M059J (cell line): ENCODE results near the gene ASIC2. TPM values are rescaled to one million over a fixed set of nuclear protein-coding genes. Genes with fewer than 3 reads are reported as not detected.
"Not testable (repeated sequence)": the region's sequence is repeated elsewhere in the genome, so short reads cannot be mapped to it uniquely, and the experiment has no call there.

Experiments used
- DNase-seq: peaks from one replicate; pipeline ENCODE4 v3.0.0-alpha.2; 2012; ENCODE audit warnings: low read depth
- total RNA-seq: library from RNA; depleted of rRNA; stranded (reverse); fragments of >200 nt; shearing (Covaris generic); gene quantifications from 2 replicates; pipeline ENCODE4 v1.2.3, GENCODE V29; 2014

ASIC2 gene
- total RNA-seq, 1 experiment from 2014 or later: not detected

DNA sequence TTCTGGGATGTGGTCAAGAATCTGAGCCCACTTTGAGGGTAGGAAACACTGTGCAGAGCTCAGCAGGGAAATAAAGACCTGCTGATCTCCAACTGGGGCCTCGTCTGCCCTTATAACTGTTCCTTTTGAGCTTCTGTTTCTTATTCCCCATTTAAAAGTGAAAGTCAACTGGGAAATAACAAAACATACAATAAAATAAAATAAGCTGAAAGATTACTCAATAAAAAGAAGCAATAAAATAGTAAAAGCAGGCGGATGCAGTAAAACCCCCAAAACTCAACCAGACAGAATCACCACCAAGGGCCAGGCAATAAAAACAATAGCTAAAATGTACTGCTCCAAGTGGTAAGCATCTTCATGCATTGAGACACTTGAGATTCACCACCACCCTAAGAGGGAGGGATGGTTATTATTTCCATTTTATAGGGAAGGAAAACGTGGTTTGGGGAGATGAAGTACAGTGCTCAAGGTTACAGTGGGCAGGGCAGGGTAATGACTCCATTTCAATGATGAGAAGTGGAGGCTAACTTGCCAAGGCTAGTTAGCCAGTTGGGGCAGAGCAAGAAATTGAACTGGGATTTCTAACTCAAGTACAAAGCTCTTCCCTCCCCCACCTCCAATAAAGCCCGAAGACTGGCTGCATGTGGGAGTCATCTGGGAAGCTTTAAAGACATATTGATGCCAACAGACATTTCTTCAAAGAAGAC, 307.9 kb downstream of the ASIC2 start:
- DNase-seq: no peak

DNA sequence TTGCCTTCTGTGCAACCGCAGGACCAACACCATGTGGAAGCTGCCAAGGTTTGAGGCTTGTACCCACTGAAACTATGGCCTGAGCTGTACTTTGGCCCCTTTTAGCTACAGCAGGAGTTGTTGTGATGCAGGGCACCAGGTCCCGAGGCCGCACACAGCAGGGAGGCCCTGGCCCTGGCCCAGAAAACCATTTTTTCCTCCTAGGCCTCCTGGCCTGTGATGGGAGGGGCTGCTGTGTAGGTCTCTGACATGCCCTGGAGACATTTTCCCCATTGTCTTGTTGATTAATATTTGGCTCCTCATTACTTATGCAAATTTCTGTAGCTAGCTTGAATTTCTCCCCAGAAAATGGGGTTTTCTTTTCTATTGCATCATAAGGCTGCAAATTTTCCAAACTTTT, 311.5 kb downstream of the ASIC2 start:
- not testable (repeated sequence) for DNase-seq

DNA sequence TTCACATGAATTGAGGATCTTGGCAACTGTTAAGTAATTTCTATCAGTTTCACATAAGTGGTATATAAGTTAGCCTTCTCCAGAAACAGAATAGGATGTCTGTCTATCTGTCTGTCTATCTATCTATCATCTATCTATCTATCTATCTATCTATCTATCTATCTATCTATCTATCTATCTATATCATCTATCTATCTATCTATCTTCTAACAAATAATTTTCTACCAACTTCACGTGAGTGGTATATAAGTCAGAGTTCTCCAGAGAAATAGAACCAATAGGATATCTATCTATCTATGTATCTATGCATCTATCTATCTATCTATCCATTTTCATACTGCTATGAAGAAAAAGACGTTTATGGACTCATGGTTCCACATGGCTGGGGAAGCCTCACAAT, 312.9 kb downstream of the ASIC2 start:
- no peak for DNase-seq

DNA sequence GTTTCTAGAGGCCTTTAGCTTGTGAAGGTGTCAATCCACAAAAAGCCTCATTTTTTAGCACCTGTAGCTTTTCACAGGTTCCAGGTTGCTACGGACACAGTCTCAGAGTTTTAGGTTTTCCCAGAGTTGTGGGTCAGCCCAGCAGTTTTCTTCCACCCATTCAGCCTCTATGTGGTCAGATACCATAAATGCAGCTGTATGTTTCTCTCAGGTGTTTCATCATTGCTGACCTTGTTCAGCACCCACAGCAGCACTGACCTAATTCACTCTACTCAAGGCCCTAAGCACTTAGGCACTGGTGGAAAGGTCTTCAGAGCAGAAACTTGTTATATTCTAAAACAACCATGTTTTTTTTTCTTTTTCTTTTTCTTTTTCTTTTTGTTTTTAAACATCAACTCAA, 316.5 kb downstream of the ASIC2 start:
- DNase-seq: no peak

DNA sequence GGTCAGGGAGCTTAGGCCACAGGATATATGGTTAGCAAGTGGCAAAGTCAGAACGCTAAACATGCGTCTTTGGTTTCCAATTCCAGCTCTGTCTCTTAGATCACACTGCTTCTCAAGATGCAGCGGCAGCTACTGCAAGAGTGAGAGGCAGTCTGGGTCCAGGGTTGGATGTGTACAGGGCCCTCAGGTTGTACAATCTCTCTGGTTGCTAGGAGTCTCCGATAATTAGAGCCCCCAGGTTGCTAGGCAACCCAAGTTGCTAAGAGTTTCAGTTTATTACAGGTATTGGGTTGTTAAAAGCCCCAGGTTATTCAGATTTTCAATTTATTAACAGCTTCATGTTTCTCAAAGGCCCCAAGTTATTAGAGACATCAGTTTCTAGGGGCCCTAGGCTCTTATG, 317.0 kb downstream of the ASIC2 start:
- no peak for DNase-seq

DNA sequence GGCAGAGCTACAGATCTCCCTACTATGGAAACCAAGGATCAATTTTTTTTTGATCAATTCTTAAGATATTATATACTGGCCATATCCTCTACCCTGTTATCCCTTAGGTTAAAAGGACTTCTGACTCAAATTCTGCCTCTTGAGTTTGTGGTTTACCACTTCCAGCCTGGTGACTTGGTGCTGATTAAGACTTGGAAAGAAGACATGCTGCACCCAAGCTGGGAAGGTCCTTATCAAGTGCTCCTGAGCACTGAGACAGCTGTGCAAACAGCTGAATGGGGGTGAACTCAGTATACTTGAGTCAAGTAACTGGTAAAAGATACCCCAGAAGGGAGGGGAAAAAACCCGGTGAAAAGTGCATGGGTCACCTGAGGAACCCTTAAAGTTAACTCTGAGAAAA, 321.9 kb downstream of the ASIC2 start:
- DNase-seq: no peak

DNA sequence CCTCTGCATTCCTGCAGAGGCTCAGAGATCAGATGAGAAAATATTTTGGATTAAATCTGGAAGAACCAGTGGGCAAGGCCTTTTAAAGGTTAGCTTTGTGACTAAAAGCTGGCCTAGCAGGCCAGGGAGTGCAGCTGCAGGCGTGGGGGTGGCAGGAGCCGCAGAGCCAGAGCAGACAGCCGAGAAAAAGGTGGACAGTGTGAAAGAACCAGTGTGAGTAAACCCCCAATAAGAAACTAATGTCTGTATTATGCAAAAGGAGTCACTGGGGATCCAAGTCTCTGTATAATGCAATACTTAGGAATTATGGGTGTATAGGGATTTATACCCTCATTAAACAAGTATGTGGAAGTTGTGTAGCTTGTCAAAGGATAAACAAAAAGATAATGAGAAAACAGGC, 322.8 kb downstream of the ASIC2 start:
- no peak for DNase-seq

DNA sequence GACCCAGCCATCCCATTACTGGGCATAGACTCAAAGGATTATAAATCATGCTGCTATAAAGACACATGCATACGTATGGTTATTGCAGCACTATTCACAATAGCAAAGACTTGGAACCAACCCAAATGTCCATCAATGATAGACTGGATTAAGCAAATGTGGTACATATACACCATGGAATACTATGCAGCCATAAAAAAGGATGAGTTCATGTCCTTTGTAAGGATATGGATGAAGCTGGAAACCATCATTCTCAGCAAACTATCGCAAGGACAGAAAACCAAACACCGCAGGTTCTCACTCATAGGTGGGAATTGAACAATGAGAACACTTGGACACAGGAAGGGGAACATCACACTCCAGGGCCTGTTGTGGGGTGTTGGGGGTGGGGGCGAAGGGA, 323.9 kb downstream of the ASIC2 start:
- DNase-seq: not testable (repeated sequence)

DNA sequence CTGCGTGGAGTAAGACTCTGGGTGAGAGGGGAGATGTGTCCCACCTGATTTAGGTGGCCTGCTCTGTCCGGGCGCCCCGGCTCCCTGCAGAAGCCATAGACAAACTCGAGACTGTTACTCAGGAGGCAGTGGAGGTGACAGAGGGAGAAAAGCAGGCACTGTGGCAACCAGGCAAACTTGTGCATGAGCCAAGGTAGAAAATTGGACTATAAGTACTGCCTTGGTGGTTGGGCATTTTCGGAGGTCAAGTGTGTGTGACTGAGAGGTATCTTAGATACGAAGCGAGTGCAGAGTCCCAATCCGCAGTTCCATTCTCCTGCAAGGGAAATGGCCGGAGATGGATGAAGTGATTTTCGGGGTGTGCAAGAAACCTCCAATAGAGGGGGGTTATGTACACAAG, 328.6 kb downstream of the ASIC2 start:
- no peak for DNase-seq
